PFSK-1 (cell line): ENCODE measurements around the gene NANP.

Experiments used
- POLR2AphosphoS5 ChIP-seq: IDR thresholded peaks from 2 replicates; pipeline ENCODE4 v1.6.1; 2012; ENCODE audit warnings: low read depth, mild to moderate bottlenecking, control low read depth, low read length, moderate library complexity
- SIN3A ChIP-seq: IDR thresholded peaks from 2 replicates; pipeline ENCODE4 v1.6.1; 2012; ENCODE audit warnings: mild to moderate bottlenecking, low read length, moderate library complexity, borderline replicate concordance; ENCODE audit not compliant: insufficient read depth

GRCh38 chr20:25586877-25587276, 36.9 kb downstream of the NANP start:
- TF ChIP-seq POLR2AphosphoS5 (no peak), SIN3A (no peak)
